IPS-NIHi7 (cell line): ENCODE data around the gene SWAP70.
"Not testable (repeated sequence)": the region's sequence is repeated elsewhere in the genome, so short reads cannot be mapped to it uniquely, and the experiment has no call there.

ENCODE experiments used
- DNase-seq: peaks from one replicate; pipeline ENCODE4 v3.0.0; 2012; ENCODE audit warnings: mixed read lengths; ENCODE audit errors: extremely low spot score

Gene SWAP70

GRCh38 chr11:9722023-9722422 is 58.1 kb downstream of the SWAP70 start:
- no peak for DNase-seq

GRCh38 chr11:9722893-9723292 is 59.0 kb downstream of the SWAP70 start:
- DNase-seq, result no peak

GRCh38 chr11:9726321-9727022 is 62.6 kb downstream of the SWAP70 start:
- DNase-seq, result no peak

GRCh38 chr11:9728058-9728457 is 64.2 kb downstream of the SWAP70 start:
- no peak for DNase-seq

- no peak for DNase-seq
Measured at GRCh38 chr11:9731256-9731655, 67.4 kb downstream of the SWAP70 start.

- no peak for DNase-seq
Measured at GRCh38 chr11:9732453-9732852, 68.6 kb downstream of the SWAP70 start.

- no peak for DNase-seq
Measured at GRCh38 chr11:9733212-9733611, 69.3 kb downstream of the SWAP70 start.

- no peak for DNase-seq
Measured at GRCh38 chr11:9735236-9735635, 71.4 kb downstream of the SWAP70 start.

- no peak for DNase-seq
Measured at GRCh38 chr11:9735919-9736318, 72.0 kb downstream of the SWAP70 start.

GRCh38 chr11:9736365-9736764 is 72.5 kb downstream of the SWAP70 start:
- no peak for DNase-seq

- no peak for DNase-seq
Measured at GRCh38 chr11:9738116-9738515, 74.2 kb downstream of the SWAP70 start.

GRCh38 chr11:9738707-9739106 is 74.8 kb downstream of the SWAP70 start:
- DNase-seq, result no peak

- DNase-seq, result no peak
Measured at GRCh38 chr11:9739123-9739900, 75.4 kb downstream of the SWAP70 start.

GRCh38 chr11:9740202-9740883 is 76.5 kb downstream of the SWAP70 start:
- DNase-seq, result no peak

- DNase-seq, result no peak
Measured at GRCh38 chr11:9741260-9741659, 77.4 kb downstream of the SWAP70 start.

- DNase-seq, result not testable (repeated sequence)
Measured at GRCh38 chr11:9743512-9743911, 79.6 kb downstream of the SWAP70 start.

GRCh38 chr11:9745411-9746211 is 81.7 kb downstream of the SWAP70 start:
- no peak for DNase-seq

GRCh38 chr11:9747229-9747628 is 83.4 kb downstream of the SWAP70 start:
- no peak for DNase-seq

- no peak for DNase-seq
Measured at GRCh38 chr11:9747828-9748227, 84.0 kb downstream of the SWAP70 start.

GRCh38 chr11:9748361-9748970 is 84.6 kb downstream of the SWAP70 start:
- peak; percentile 82 for DNase-seq

GRCh38 chr11:9750551-9750950 is 86.7 kb downstream of the SWAP70 start:
- no peak for DNase-seq
